OCI-LY7 (cell line): ENCODE data around the gene BRSK1.

Experiments
- EZH2phosphoT487 ChIP-seq: fragments of 200-600 bp; sonication (generic); IDR thresholded peaks from 2 replicates; pipeline ENCODE4 v1.6.1; 2018; ENCODE audit warnings: low read depth, borderline replicate concordance, mild to moderate bottlenecking, mixed run types, antibody characterized with exemption, low read length, moderate library complexity, mixed read lengths
- TF ChIP-seq, protein P1 (sequence below): fragments of 200-600 bp; sonication (generic); conservative IDR thresholded peaks from 2 replicates; pipeline ENCODE4 v1.5.1; 2014; ENCODE audit warnings: mild to moderate bottlenecking, antibody characterized with exemption, low read length, moderate library complexity, mixed read lengths

DNA sequence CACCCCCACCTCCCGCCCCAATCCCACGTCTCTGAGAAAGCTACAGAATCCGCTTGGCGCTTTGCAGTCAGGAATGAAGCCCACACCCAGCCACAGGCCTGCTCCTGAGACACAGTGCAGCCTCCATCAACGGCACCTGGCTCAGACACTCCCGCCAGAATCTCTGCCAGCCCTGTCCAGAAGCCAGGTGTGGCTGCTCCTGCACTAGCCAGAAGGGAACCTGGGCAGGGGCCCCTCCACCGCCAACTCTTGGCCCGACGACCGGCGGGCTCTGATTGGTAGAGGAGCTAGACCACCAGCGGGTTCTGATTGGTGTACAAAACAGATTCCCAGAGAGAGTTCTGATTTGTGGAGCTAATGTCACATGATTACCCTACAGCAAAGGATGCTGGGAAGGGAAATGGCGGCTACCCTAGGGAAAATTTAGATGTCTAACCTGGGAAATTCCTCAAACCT lies 22.1 kb upstream of the BRSK1 start:
- TF ChIP-seq, protein P1, sequence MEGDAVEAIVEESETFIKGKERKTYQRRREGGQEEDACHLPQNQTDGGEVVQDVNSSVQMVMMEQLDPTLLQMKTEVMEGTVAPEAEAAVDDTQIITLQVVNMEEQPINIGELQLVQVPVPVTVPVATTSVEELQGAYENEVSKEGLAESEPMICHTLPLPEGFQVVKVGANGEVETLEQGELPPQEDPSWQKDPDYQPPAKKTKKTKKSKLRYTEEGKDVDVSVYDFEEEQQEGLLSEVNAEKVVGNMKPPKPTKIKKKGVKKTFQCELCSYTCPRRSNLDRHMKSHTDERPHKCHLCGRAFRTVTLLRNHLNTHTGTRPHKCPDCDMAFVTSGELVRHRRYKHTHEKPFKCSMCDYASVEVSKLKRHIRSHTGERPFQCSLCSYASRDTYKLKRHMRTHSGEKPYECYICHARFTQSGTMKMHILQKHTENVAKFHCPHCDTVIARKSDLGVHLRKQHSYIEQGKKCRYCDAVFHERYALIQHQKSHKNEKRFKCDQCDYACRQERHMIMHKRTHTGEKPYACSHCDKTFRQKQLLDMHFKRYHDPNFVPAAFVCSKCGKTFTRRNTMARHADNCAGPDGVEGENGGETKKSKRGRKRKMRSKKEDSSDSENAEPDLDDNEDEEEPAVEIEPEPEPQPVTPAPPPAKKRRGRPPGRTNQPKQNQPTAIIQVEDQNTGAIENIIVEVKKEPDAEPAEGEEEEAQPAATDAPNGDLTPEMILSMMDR = no peak
- TF ChIP-seq EZH2phosphoT487 = no peak
